HG03521 (cell line): ENCODE results near the gene EPB41L2.
"Not testable (repeated sequence)": the region's sequence is repeated elsewhere in the genome, so short reads cannot be mapped to it uniquely, and the experiment has no call there.

Experiments
- ATAC-seq: cut with Tn5 transposase; IDR thresholded peaks from one replicate; pipeline ENCODE4 v1.9.1; 2021; ENCODE audit warnings: mild to moderate bottlenecking, moderate library complexity; ENCODE audit not compliant: unreplicated experiment

Gene EPB41L2

GRCh38 chr6:130824978-130825694 lies 237.9 kb downstream of the EPB41L2 start:
- ATAC-seq: no peak

GRCh38 chr6:130822736-130823135 lies 240.3 kb downstream of the EPB41L2 start:
- ATAC-seq: no peak

- no peak for ATAC-seq
These were observed 247.6 kb downstream of the EPB41L2 start for GRCh38 chr6:130815200-130816071.

- no peak for ATAC-seq
These were observed 248.5 kb downstream of the EPB41L2 start for GRCh38 chr6:130814506-130814905.

- ATAC-seq: no peak
These were observed 251.1 kb downstream of the EPB41L2 start for GRCh38 chr6:130811932-130812331.

- ATAC-seq: no peak
These were observed 252.6 kb downstream of the EPB41L2 start for GRCh38 chr6:130810307-130811030.

- ATAC-seq: not testable (repeated sequence)
These were observed 261.7 kb downstream of the EPB41L2 start for GRCh38 chr6:130801368-130801767.

GRCh38 chr6:130797061-130797460 lies 266.0 kb downstream of the EPB41L2 start:
- no peak for ATAC-seq

GRCh38 chr6:130796313-130796905 lies 266.6 kb downstream of the EPB41L2 start:
- ATAC-seq: no peak

- ATAC-seq: no peak
These were observed 268.3 kb downstream of the EPB41L2 start for GRCh38 chr6:130794738-130795137.

- no peak for ATAC-seq
These were observed 268.9 kb downstream of the EPB41L2 start for GRCh38 chr6:130794010-130794697.
